Mucosa of descending colon (tissue), 3 donors: ENCODE data around the gene FAM149A. TPM values are rescaled to one million over a fixed set of nuclear protein-coding genes. Genes with fewer than 3 reads are reported as not detected.

ENCODE experiments used
- ATAC-seq: fragments of 200-7000 bp; cut with Tn5 transposase; one replicate; pipeline ENCODE4 v1.9.1; 2020; ENCODE audit warnings: mild to moderate bottlenecking, moderate library complexity
- DNase-seq, 3 donors: peaks; one replicate each; pipeline ENCODE4 v3.0.0-alpha.2; 2020
- H3K36me3 ChIP-seq: fragments of 200-600 bp; one replicate; pipeline ENCODE4 v1.8.0; 2021; ENCODE audit warnings: low read depth, mild to moderate bottlenecking
- H3K4me1 ChIP-seq: fragments of 200-600 bp; one replicate; pipeline ENCODE4 v1.8.0; 2021; ENCODE audit warnings: low read depth, mild to moderate bottlenecking
- H3K4me3 ChIP-seq: fragments of 200-600 bp; one replicate; pipeline ENCODE4 v1.8.0; 2021; ENCODE audit warnings: mild to moderate bottlenecking
- H3K9me3 ChIP-seq: fragments of 200-600 bp; one replicate; pipeline ENCODE4 v1.8.0; 2021; ENCODE audit warnings: mild to moderate bottlenecking
- intact Hi-C, 2 donors: fragments of 100-400 bp; cut with DNase I in 1 of 2; cut with micrococcal nuclease in 1 of 2; formaldehyde crosslinking; loops; one replicate each; pipeline versions ENCODE4 v1.11.0 to v1.11.1; 2022; cut with DNase I, micrococcal nuclease
- total RNA-seq, 3 donors: library from RNA; stranded (reverse); fragmentation: NEBNext Ultra II Directional in 2 of 3; extraction: Animal tissue kit (Norgen Biotek cat#: 25700) in 2 of 3; gene quantifications; one replicate each; pipeline versions ENCODE4 v1.2.1 to v1.2.4, GENCODE V29; 2021 to 2023
- TF ChIP-seq, protein P1 (sequence below): fragments of 200-600 bp; IDR thresholded peaks from one replicate; pipeline ENCODE4 v1.8.0; 2022; ENCODE audit warnings: antibody characterized with exemption, mild to moderate bottlenecking
- donor health status: DM: no; HTN: no; CAD: no; lungs with moderate emphysema.
- donor health status: DM: no; HTN: no; CAD: no.
- donor health status: DM: no; HTN: yes; CAD: no.

The FAM149A gene
- total RNA-seq, 3 donors from 2014 or later: 13.6 to 18.4 (median 16.3) TPM

GRCh38 chr4:186067757-186068385 is 36.6 kb upstream of the FAM149A start:
- intact Hi-C loops: loop anchor here in 1 of 2 donors (10.0 kb wide), 1 partner anchor 67 kb away; no protein-coding TSS in a partner anchor
- Histone ChIP-seq H3K36me3 (no peaks in the 10 kb centered on the region), H3K4me3 (no peak overlapping the region), H3K9me3 (no peaks in the 10 kb centered on the region), H3K4me1 (no peaks in the 10 kb centered on the region)
- TF ChIP-seq, protein P1, sequence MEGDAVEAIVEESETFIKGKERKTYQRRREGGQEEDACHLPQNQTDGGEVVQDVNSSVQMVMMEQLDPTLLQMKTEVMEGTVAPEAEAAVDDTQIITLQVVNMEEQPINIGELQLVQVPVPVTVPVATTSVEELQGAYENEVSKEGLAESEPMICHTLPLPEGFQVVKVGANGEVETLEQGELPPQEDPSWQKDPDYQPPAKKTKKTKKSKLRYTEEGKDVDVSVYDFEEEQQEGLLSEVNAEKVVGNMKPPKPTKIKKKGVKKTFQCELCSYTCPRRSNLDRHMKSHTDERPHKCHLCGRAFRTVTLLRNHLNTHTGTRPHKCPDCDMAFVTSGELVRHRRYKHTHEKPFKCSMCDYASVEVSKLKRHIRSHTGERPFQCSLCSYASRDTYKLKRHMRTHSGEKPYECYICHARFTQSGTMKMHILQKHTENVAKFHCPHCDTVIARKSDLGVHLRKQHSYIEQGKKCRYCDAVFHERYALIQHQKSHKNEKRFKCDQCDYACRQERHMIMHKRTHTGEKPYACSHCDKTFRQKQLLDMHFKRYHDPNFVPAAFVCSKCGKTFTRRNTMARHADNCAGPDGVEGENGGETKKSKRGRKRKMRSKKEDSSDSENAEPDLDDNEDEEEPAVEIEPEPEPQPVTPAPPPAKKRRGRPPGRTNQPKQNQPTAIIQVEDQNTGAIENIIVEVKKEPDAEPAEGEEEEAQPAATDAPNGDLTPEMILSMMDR: peak; percentile 31
- ATAC-seq (peak; percentile 96), DNase-seq (peak in 2 of 3 donors; percentile 64 to 82)

- Histone ChIP-seq H3K9me3 (no peaks in the 10 kb centered on the region), H3K4me3 (peak within 1 kb of the TSS; percentile 13), H3K36me3 (no peaks in the 10 kb centered on the region), H3K4me1 (no peaks in the 10 kb centered on the region)
- DNase-seq (peak in 1 of 3 donors; percentile 30), ATAC-seq (peak; percentile 67)
- intact Hi-C loops: loop anchor here in 1 of 2 donors (10.0 kb wide), 1 partner anchor 66 kb away; no protein-coding TSS in a partner anchor
- TF ChIP-seq, protein P1: no peak
Measured at GRCh38 chr4:186068581-186069348, 35.7 kb upstream of the FAM149A start, which contains the start of gene TLR3. Gene TLR3, plus strand, starts transcription at chr4:186069156. Its CDS starts 7,464 bp downstream, at chr4:186076620.

GRCh38 chr4:186069729-186070128 is 34.8 kb upstream of the FAM149A start:
- intact Hi-C loops: loop anchor here in 1 of 2 donors (10.0 kb wide), 1 partner anchor 65 kb away; no protein-coding TSS in a partner anchor
- H3K4me3 ChIP-seq: peak overlapping the region; percentile 11
- DNase-seq (peak in 1 of 3 donors; percentile 28), ATAC-seq (peak; percentile 45)
- H3K36me3 ChIP-seq: no peaks in the 10 kb centered on the region
- H3K9me3 ChIP-seq: no peaks in the 10 kb centered on the region
- no peaks in the 10 kb centered on the region for H3K4me1 ChIP-seq
- TF ChIP-seq, protein P1: no peak

DNA sequence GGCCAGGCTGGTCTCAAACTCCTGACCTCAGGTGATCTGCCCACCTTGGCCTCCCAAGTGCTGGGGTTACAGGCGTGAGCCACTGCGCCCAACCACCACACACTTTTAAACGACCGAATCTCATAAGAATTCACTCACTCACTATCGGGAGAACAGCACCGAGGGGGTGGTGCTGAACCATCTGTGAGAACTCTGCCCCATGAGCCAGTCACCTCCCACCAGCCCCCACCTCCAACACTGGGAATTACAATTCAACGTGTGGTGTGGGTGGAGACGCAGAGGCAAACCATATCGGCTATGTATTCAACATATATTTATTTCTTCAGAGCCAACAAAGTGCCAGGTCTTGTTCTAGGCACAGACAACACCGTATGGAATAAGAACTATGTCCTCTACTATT is 32.0 kb upstream of the FAM149A start:
- no peak for DNase-seq
- intact Hi-C loops: no loop called here
- H3K9me3 ChIP-seq: no peaks in the 10 kb centered on the region

DNA sequence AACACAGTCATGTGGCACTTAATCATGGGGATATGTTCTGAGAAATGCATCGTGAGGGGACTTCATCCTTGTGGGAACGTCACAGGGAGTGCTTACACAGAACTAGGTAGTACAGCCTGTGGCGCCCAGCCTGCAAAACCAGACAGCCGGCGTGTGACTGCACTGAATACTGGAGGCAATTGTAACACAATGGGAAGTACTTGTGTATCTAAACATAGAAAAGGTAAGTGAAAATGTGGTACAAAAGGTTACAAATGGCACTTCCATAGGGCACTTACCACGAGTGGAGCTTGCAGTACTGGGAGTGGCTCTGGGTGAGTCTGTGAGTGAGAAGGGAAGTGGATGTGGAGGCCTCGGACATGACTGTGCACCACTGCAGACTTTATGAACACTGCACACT is 30.3 kb upstream of the FAM149A start:
- DNase-seq (no peak), ATAC-seq (peak; percentile 81)
- intact Hi-C loops: no loop called here
- H3K9me3 ChIP-seq: no peaks in the 10 kb centered on the region
- H3K4me3 ChIP-seq: no peak overlapping the region
- H3K36me3 ChIP-seq: no peaks in the 10 kb centered on the region
- H3K4me1 ChIP-seq: no peaks in the 10 kb centered on the region
- TF ChIP-seq, protein P1: no peak

More for the DNA sequence above, 32.0 kb upstream of the FAM149A start:
- Histone ChIP-seq H3K4me1 (no peaks in the 10 kb centered on the region), H3K36me3 (no peaks in the 10 kb centered on the region), H3K4me3 (no peak overlapping the region)
- TF ChIP-seq, protein P1: no peak
- ATAC-seq: no peak
